ENCODE results near the gene SLC38A3. TPM values are rescaled to one million over a fixed set of nuclear protein-coding genes. Genes with fewer than 3 reads are reported as not detected.
A peak's percentile ranks its signal among the peaks of the same experiment; 100 is the strongest.

The SLC38A3 gene
- total RNA-seq, 1 donor from 2014 or later = 0.52 TPM

DNA sequence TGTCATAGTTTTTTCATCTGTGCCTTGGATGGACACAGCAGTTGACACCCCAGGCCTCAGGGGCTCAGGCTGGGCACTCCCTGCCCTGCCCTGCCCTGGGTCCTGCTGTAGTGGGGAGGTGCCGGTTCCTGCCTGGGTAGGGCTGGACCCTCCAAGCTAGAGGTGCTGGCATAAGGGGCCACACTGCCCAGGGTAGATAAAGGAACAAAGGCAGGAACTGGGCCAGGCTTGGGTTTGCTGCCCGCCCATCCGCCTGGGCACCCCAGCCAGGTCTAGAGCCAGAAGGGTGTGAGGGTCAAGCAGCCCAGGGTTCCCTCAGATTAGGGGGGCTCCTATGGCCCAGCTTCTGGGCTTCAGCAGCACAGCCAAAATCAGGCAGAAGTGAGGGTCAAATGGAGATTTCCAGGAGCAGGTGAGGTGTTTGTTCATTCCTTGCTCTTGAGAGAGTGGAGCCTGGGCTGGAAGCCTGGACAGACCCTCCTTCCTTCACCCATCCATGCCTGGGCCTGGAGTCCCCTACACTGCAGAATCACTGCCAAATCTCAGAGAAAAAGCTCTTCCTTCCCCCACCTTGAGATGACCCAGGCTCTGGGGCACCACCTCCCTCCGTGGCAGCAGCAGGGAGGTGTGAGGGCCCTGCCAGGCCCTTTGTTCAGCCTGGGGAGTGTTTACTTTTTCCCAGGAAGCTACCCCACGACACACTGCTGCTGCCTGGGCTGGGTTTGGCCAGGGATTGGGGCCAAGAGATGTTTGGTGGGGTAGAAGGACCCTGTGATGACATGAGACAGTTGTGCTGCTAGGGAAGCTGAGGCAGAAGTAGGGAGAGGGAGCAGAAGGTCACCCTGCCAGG, 42.8 kb upstream of the SLC38A3 start:
- Histone ChIP-seq H3K9ac (ENCODE audit: low read depth in 1 of 3, low read length in 3 of 3) (peak overlapping the region in 1 of 3 donors; percentile 45), H3K36me3 (ENCODE audit: control insufficient read depth in 3 of 3, insufficient read depth in 3 of 3, low read length in 3 of 3) (peaks cover 0 to 4% (median 2%) of the 10 kb centered on the region in 3 donors), H3K4me3 (ENCODE audit: low read length in 3 of 3) (no peak overlapping the region), H3K4me1 (ENCODE audit: control insufficient read depth in 3 of 3, insufficient read depth in 3 of 3, low read length in 3 of 3) (peaks cover 65 to 93% (median 86%) of the 10 kb centered on the region in 3 donors), H3K9me3 (ENCODE audit: control insufficient read depth in 3 of 3, low read length in 3 of 3) (no peaks in the 10 kb centered on the region), H3K27me3 (ENCODE audit: control insufficient read depth in 3 of 3, insufficient read depth in 3 of 3, low read length in 3 of 3) (no peaks in the 10 kb centered on the region), H3K27ac (ENCODE audit: low read depth, low read length) (peak overlapping the region; percentile 17)

DNA sequence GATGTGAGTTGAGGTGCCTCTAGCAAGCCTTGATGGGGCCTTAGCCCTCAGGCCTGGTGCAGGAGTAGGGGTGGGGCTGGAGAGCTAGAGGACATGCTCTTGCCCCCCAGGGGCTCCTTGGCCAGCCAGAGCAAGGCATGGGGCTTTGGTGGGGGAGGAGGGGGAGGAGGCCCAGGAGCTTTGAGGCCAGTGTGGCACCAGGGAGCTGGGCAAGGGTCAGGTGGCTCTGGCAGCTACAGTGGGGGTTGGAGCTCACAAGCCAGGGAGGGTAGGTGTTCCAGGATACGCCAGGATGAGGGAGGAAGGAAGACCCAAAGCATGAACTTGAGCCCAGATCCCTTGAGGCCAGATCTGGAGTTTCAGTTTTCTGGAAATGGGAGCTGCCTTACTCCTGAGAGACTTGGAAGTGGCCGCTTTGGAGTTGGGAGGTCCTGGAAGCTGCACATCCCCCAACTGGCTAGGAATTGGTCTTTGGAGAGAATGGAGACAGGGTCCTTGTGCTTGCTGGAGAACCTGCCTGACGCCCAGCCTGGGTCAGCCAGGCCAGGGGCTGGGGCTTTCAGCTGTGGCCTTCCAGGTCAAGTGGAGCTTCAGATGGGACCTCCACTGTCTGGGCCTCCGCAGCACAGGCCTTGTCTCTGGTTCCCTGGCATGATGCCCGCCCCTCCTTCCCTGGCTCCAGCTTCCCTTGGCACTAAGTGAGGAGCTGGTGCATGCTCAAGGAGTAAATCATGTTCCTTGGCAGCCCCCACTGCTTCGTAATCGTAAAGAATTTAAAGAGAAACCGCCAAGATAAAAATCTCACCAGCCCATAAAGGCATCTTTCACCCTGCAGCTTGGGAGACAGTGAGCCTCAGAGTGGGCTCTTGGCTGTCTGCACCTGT, 41.3 kb upstream of the SLC38A3 start:
- Histone ChIP-seq H3K9me3 (ENCODE audit: control insufficient read depth in 3 of 3, low read length in 3 of 3) (no peaks in the 10 kb centered on the region), H3K27ac (ENCODE audit: low read depth, low read length) (peak overlapping the region; percentile 15), H3K4me3 (ENCODE audit: low read length in 3 of 3) (peak overlapping the region in 2 of 3 donors; percentile 29 to 35), H3K36me3 (ENCODE audit: control insufficient read depth in 3 of 3, insufficient read depth in 3 of 3, low read length in 3 of 3) (peaks cover 0 to 4% (median 2%) of the 10 kb centered on the region in 3 donors), H3K9ac (ENCODE audit: low read depth in 1 of 3, low read length in 3 of 3) (peak overlapping the region; percentile 7 to 76 (median 38)), H3K27me3 (ENCODE audit: control insufficient read depth in 3 of 3, insufficient read depth in 3 of 3, low read length in 3 of 3) (no peaks in the 10 kb centered on the region), H3K4me1 (ENCODE audit: control insufficient read depth in 3 of 3, insufficient read depth in 3 of 3, low read length in 3 of 3) (peaks cover 71 to 95% (median 90%) of the 10 kb centered on the region in 3 donors)

DNA sequence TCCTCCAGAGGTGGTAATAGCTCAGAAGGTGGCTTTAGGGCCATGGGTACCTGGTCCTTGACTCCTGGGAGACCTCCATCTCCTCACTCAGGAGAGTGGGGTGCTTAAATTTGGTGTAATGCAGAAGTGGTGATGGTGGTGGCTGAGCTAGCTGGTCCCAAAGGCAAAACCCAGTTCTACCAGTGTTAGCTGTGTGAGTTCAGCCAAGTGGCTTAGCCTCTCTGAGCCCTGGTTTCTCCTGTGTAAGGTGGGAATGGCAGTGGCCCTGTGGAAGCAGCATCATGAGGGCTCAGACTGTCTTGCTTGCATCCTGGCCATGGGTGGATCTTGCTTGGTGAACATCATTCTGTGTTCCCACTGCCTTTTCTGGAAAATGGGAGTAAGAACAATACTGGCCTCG, 40.6 kb upstream of the SLC38A3 start:
- Histone ChIP-seq H3K36me3 (ENCODE audit: control insufficient read depth in 3 of 3, insufficient read depth in 3 of 3, low read length in 3 of 3) (peaks cover 0 to 4% (median 2%) of the 10 kb centered on the region in 3 donors), H3K9me3 (ENCODE audit: control insufficient read depth in 3 of 3, low read length in 3 of 3) (no peaks in the 10 kb centered on the region), H3K4me3 (ENCODE audit: low read length in 3 of 3) (peak overlapping the region in 2 of 3 donors; percentile 29 to 35), H3K27me3 (ENCODE audit: control insufficient read depth in 3 of 3, insufficient read depth in 3 of 3, low read length in 3 of 3) (no peaks in the 10 kb centered on the region), H3K4me1 (ENCODE audit: control insufficient read depth in 3 of 3, insufficient read depth in 3 of 3, low read length in 3 of 3) (peaks cover 75 to 95% (median 91%) of the 10 kb centered on the region in 3 donors), H3K9ac (ENCODE audit: low read depth in 1 of 3, low read length in 3 of 3) (peak overlapping the region; percentile 7 to 76 (median 38)), H3K27ac (ENCODE audit: low read depth, low read length) (peak overlapping the region; percentile 10)

DNA sequence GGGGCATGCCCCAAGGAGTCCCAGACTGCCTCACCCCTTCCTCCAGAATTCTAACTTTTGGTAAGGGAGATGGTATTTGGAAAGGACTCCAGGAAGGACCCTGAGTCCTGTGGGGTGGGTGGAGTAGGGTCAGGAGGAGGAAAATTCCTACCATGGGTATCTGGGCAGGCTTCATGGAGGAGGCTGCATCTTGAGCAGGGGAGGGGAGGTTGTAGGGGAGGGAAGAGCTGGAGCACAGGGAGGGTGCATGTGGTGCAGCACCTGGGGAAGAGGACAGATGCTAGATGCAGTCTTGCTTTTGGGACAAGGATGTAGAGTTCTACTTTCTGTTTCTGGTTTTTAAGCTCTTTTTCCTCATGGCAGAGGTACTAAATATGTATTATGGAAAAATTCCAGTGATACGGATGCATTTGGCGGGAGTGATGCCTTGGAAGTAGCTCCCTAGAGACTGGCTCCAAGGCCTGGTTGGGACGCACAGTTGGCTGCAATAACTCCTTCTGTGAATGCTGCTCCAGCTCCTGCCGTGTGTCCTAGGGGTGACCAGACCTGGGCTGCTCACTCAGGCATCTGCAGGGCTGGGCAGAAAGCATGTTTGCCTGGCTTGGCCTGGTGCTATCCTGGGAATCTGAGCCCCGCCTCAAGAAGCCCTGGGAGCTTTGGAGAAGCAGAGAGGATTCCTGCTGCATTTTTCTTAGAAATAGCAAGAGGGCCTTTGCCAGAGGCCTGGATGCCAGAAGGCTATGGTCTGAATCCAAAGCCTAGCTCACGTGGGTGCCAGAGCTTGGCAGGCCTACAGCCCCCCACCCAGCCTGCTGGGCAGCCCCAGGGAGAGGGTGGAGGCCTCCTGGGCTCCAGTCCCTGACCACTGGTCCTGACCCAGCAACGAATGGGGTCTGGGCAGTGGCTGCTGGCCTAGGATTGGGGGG, 39.8 kb upstream of the SLC38A3 start:
- H3K27me3 ChIP-seq (ENCODE audit: control insufficient read depth in 3 of 3, insufficient read depth in 3 of 3, low read length in 3 of 3) = no peaks in the 10 kb centered on the region
- peak overlapping the region; percentile 8 to 76 (median 44) for H3K9ac ChIP-seq (ENCODE audit: low read depth in 1 of 3, low read length in 3 of 3)
- H3K4me3 ChIP-seq (ENCODE audit: low read length in 3 of 3) = peak overlapping the region in 2 of 3 donors; percentile 27 to 41
- H3K9me3 ChIP-seq (ENCODE audit: control insufficient read depth in 3 of 3, low read length in 3 of 3) = no peaks in the 10 kb centered on the region
- H3K36me3 ChIP-seq (ENCODE audit: control insufficient read depth in 3 of 3, insufficient read depth in 3 of 3, low read length in 3 of 3) = peaks cover 0 to 2% (median 2%) of the 10 kb centered on the region in 3 donors
- peak overlapping the region; percentile 51 for H3K27ac ChIP-seq (ENCODE audit: low read depth, low read length)
- peaks cover 83 to 96% (median 96%) of the 10 kb centered on the region in 3 donors for H3K4me1 ChIP-seq (ENCODE audit: control insufficient read depth in 3 of 3, insufficient read depth in 3 of 3, low read length in 3 of 3)

DNA sequence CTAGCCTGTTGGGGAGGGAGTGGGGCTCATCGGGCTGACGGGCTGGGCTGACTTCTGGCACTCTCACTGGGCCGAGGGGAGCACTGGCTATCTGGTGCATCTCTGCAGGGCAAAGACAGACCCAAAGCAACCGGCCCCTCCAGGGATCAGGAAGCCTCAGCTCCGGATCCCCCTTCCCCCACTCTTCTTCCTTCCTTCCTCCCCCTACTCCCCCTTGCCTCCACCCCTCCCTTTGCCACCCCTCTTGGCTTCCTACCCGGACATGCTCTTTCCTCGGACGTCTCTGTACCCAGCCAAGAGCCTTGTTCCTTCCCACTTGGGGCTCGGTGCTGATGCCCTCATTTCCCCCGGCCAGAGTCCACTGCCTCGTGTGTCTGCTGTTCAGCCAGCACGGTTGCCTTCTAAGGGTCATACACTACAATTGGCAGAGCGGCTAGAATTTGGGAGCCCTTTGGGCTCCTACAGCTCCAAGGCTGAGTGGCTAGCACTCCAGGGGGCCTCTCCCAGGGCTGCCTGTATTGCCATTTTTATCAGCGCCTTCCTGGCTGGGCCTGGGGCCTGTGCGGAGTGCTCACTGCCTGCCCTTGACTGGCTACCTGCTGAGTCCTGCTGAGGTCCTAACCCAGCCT, 39.0 kb upstream of the SLC38A3 start:
- H3K27me3 ChIP-seq (ENCODE audit: control insufficient read depth in 3 of 3, insufficient read depth in 3 of 3, low read length in 3 of 3) = no peaks in the 10 kb centered on the region
- H3K36me3 ChIP-seq (ENCODE audit: control insufficient read depth in 3 of 3, insufficient read depth in 3 of 3, low read length in 3 of 3) = peaks cover 0 to 2% (median 2%) of the 10 kb centered on the region in 3 donors
- peak overlapping the region in 2 of 3 donors; percentile 27 to 49 for H3K4me3 ChIP-seq (ENCODE audit: low read length in 3 of 3)
- H3K9me3 ChIP-seq (ENCODE audit: control insufficient read depth in 3 of 3, low read length in 3 of 3) = no peaks in the 10 kb centered on the region
- H3K4me1 ChIP-seq (ENCODE audit: control insufficient read depth in 3 of 3, insufficient read depth in 3 of 3, low read length in 3 of 3) = peaks cover 88 to 100% (median 99%) of the 10 kb centered on the region in 3 donors
- H3K27ac ChIP-seq (ENCODE audit: low read depth, low read length) = peak overlapping the region; percentile 51
- peak overlapping the region; percentile 8 to 76 (median 44) for H3K9ac ChIP-seq (ENCODE audit: low read depth in 1 of 3, low read length in 3 of 3)

DNA sequence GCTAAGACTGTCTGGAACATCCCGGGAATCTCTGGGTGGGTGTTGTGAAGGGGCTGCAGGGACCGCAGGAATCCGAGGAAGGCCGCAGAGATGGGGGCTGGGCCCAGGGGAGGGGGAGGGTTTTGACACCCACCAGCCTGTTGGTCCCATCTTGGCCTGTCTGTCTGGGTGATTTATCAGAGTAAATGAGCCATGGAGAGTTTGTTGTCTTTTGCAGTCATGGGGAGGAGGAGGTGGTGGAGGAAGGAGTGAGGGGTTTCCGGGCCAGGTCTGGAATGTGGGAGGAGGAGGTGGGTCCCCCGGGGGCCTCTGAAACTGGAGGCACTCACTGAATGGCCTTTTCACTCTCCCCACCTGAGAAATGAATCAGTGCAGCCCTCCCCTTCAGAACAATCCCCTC, 38.5 kb upstream of the SLC38A3 start:
- Histone ChIP-seq H3K36me3 (ENCODE audit: control insufficient read depth in 3 of 3, insufficient read depth in 3 of 3, low read length in 3 of 3) (peaks cover 0 to 2% (median 0%) of the 10 kb centered on the region in 3 donors), H3K9ac (ENCODE audit: low read depth in 1 of 3, low read length in 3 of 3) (peak overlapping the region; percentile 12 to 76 (median 23)), H3K4me3 (ENCODE audit: low read length in 3 of 3) (peak overlapping the region in 1 of 3 donors; percentile 49), H3K27ac (ENCODE audit: low read depth, low read length) (peak overlapping the region; percentile 51), H3K9me3 (ENCODE audit: control insufficient read depth in 3 of 3, low read length in 3 of 3) (no peaks in the 10 kb centered on the region), H3K4me1 (ENCODE audit: control insufficient read depth in 3 of 3, insufficient read depth in 3 of 3, low read length in 3 of 3) (peaks cover 91 to 100% (median 99%) of the 10 kb centered on the region in 3 donors), H3K27me3 (ENCODE audit: control insufficient read depth in 3 of 3, insufficient read depth in 3 of 3, low read length in 3 of 3) (no peaks in the 10 kb centered on the region)

DNA sequence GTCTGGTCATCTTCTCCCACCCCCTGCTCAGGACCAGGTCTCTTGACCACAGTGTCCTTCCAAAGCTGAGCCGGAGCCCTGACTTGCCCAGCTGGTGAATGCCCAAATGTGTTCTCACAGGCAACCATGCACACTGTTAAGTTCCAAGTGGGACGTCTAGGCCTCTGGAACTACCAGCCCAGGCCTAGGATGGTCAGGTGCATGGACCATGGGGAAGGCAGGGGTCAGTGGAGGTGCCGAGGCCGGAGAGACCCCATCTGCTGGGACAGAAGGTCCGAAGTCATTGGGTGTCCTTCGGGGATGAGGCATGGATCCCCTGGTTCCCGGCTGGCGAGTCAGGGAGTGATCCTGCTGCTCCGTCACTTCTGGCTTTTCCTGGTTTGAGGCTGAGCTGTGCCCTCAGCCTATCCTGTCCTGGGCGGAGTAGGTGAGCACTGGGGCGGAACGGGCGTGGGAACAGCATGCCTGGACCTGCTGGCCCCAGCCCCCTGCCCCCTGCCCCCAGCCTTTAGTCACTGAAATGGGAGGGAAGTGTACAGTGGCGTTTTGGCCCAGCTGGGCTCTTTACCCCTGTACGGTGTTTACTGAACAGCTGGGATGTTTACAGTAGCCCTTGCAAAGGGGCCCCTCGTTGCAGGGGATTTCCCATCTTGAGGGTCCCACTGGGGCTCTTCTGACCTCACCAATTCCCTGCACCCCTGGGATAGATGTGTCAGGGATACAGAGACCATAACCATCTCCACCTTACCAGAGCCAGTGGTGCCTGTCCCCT, 37.8 kb upstream of the SLC38A3 start:
- H3K9ac ChIP-seq (ENCODE audit: low read depth in 1 of 3, low read length in 3 of 3) = peak overlapping the region; percentile 12 to 68 (median 23)

DNA sequence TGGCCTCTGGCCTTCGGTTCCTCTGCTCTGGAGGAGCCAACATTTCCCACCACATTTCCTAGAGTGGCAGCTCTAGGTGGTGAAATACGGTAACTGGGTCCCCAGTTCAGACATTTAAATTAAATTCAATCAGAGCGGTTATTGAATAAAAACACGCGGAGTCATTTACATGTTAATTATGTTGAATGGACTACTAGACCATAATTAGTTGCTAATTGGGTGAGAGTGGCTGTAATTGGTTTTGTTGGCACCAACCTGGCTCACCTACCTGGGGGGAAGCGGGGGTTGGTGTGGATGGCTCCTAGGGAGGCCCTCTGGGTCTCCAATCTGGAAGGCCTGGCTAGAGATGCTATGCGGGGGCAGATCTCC, 37.2 kb upstream of the SLC38A3 start:
- Histone ChIP-seq H3K9me3 (ENCODE audit: control insufficient read depth in 3 of 3, low read length in 3 of 3) (no peaks in the 10 kb centered on the region), H3K27me3 (ENCODE audit: control insufficient read depth in 3 of 3, insufficient read depth in 3 of 3, low read length in 3 of 3) (no peaks in the 10 kb centered on the region), H3K9ac (ENCODE audit: low read depth in 1 of 3, low read length in 3 of 3) (peak overlapping the region in 1 of 3 donors; percentile 54), H3K27ac (ENCODE audit: low read depth, low read length) (peak overlapping the region; percentile 56), H3K4me3 (ENCODE audit: low read length in 3 of 3) (peak overlapping the region in 1 of 3 donors; percentile 6), H3K36me3 (ENCODE audit: control insufficient read depth in 3 of 3, insufficient read depth in 3 of 3, low read length in 3 of 3) (no peaks in the 10 kb centered on the region), H3K4me1 (ENCODE audit: control insufficient read depth in 3 of 3, insufficient read depth in 3 of 3, low read length in 3 of 3) (peaks cover 93 to 100% (median 99%) of the 10 kb centered on the region in 3 donors)

More for the DNA sequence above, 37.8 kb upstream of the SLC38A3 start:
- Histone ChIP-seq H3K9me3 (ENCODE audit: control insufficient read depth in 3 of 3, low read length in 3 of 3) (no peaks in the 10 kb centered on the region), H3K27me3 (ENCODE audit: control insufficient read depth in 3 of 3, insufficient read depth in 3 of 3, low read length in 3 of 3) (no peaks in the 10 kb centered on the region), H3K27ac (ENCODE audit: low read depth, low read length) (peak overlapping the region; percentile 56), H3K4me1 (ENCODE audit: control insufficient read depth in 3 of 3, insufficient read depth in 3 of 3, low read length in 3 of 3) (peaks cover 93 to 100% (median 99%) of the 10 kb centered on the region in 3 donors), H3K36me3 (ENCODE audit: control insufficient read depth in 3 of 3, insufficient read depth in 3 of 3, low read length in 3 of 3) (no peaks in the 10 kb centered on the region), H3K4me3 (ENCODE audit: low read length in 3 of 3) (peak overlapping the region in 1 of 3 donors; percentile 29)

Measured in skeletal muscle tissue (tissue), 4 donors.